ENCODE measurements around the gene DIAPH2.

Gene DIAPH2

GRCh38 chrX:97234471-97235081 lies 549.9 kb downstream of the DIAPH2 start:
- Histone ChIP-seq H3K4me1 (no peaks in the 10 kb centered on the region), H3K9me3 (no peaks in the 10 kb centered on the region), H3K36me3 (no peaks in the 10 kb centered on the region), H3K4me3 (no peak overlapping the region), H3K27ac (no peak overlapping the region), H3K27me3 (no peaks in the 10 kb centered on the region)
- TF ChIP-seq, protein P1, sequence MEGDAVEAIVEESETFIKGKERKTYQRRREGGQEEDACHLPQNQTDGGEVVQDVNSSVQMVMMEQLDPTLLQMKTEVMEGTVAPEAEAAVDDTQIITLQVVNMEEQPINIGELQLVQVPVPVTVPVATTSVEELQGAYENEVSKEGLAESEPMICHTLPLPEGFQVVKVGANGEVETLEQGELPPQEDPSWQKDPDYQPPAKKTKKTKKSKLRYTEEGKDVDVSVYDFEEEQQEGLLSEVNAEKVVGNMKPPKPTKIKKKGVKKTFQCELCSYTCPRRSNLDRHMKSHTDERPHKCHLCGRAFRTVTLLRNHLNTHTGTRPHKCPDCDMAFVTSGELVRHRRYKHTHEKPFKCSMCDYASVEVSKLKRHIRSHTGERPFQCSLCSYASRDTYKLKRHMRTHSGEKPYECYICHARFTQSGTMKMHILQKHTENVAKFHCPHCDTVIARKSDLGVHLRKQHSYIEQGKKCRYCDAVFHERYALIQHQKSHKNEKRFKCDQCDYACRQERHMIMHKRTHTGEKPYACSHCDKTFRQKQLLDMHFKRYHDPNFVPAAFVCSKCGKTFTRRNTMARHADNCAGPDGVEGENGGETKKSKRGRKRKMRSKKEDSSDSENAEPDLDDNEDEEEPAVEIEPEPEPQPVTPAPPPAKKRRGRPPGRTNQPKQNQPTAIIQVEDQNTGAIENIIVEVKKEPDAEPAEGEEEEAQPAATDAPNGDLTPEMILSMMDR (IDR thresholded peaks at IDR 0.05): no peak
- intact Hi-C loops (cut with DNase I; ENCODE audit: low total_unique reads): no loop called here
- DNase-seq: no peak

- no peak for DNase-seq
- Histone ChIP-seq H3K27me3 (no peaks in the 10 kb centered on the region), H3K9me3 (no peaks in the 10 kb centered on the region), H3K4me1 (no peaks in the 10 kb centered on the region), H3K4me3 (no peak overlapping the region), H3K36me3 (no peaks in the 10 kb centered on the region), H3K27ac (no peak overlapping the region)
- TF ChIP-seq, protein P1 (IDR thresholded peaks at IDR 0.05): no peak
- intact Hi-C loops (cut with DNase I; ENCODE audit: low total_unique reads): no loop called here
These were observed 554.0 kb downstream of the DIAPH2 start for GRCh38 chrX:97238632-97239031.

- Histone ChIP-seq H3K27me3 (no peaks in the 10 kb centered on the region), H3K9me3 (no peaks in the 10 kb centered on the region), H3K4me3 (no peak overlapping the region), H3K36me3 (no peaks in the 10 kb centered on the region), H3K27ac (no peak overlapping the region), H3K4me1 (no peaks in the 10 kb centered on the region)
- TF ChIP-seq, protein P1 (IDR thresholded peaks at IDR 0.05): no peak
- no peak for DNase-seq
- intact Hi-C loops (cut with DNase I; ENCODE audit: low total_unique reads): no loop called here
These were observed 567.5 kb downstream of the DIAPH2 start for GRCh38 chrX:97252111-97252510.

DNA sequence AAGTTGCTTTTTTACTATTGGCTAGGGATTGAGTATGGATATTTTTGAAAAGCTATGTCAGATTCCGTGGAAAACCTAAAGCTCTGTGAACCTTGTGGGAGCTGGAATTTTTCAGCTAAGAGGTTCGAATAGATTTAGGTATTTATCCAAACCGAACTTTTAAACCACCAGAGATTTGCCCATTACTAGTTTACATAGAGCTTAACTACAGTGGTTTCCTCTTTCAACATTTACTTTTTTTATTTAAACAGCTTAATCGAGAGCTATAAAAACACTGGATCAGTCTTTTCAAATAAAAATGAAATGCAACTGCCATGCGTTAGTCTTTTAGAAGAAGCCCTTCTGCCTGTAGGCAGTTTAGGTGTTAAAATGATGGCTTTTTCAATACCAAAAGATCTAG lies 576.0 kb downstream of the DIAPH2 start:
- TF ChIP-seq, protein P1 (IDR thresholded peaks at IDR 0.05): no peak
- Histone ChIP-seq H3K27ac (no peak overlapping the region), H3K4me1 (no peaks in the 10 kb centered on the region), H3K27me3 (no peaks in the 10 kb centered on the region), H3K36me3 (no peaks in the 10 kb centered on the region), H3K9me3 (no peaks in the 10 kb centered on the region), H3K4me3 (no peak overlapping the region)
- intact Hi-C loops (cut with DNase I; ENCODE audit: low total_unique reads): no loop called here
- DNase-seq: no peak

DNA sequence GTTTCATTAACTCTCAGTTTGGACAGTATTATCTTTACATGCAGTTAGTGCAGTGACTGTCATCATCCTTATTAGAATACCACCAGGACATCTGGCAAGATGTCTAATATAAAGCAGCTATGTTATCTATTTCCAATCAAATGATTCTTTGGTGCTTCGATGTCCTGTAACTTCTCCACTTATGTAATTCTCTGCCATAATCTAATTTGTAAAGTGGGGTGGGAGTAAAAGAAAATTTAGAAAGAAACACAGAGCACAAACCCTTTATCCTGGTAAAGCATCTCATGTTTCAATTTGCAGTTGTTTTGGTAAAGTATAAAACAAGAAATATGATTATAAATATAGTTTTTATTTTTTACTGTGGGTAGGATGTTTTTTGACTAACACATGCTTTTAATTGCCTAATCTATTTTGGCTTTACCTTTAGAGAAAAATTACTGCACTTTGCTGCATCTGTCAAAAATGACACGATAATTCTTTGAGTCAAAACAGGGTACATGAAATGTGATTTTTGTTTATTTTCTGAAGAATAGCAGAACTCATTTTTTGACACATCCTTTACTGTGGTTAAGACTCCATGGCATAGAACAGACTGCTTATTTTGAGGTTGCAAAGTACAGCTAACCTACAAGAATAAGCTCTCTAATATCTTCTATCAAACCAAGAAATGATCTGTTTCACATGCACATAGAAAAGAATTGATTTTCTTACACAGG lies 581.9 kb downstream of the DIAPH2 start:
- H3K4me1 ChIP-seq: peaks cover 0 to 8% (median 0%) of the 10 kb centered on the region in 4 donors
- DNase-seq: no peak
- intact Hi-C loops (cut with DNase I; ENCODE audit: low total_unique reads): no loop called here
- H3K27me3 ChIP-seq: no peaks in the 10 kb centered on the region
- H3K9me3 ChIP-seq: no peaks in the 10 kb centered on the region
- H3K27ac ChIP-seq: no peak overlapping the region
- H3K36me3 ChIP-seq: no peaks in the 10 kb centered on the region
- no peak overlapping the region for H3K4me3 ChIP-seq
- TF ChIP-seq, protein P1 (IDR thresholded peaks at IDR 0.05): no peak
